Colonic mucosa (tissue), 4 donors: ENCODE data around the gene FAM168A. TPM values are rescaled to one million over a fixed set of nuclear protein-coding genes. Genes with fewer than 3 reads are reported as not detected.

Experiments used
- DNase-seq: peaks from one replicate; pipeline ENCODE4 v3.0.0-alpha.2; 2020
- H3K27ac ChIP-seq: fragments of 200-600 bp; one replicate; pipeline ENCODE4 v1.8.0; 2021
- H3K27me3 ChIP-seq: fragments of 200-600 bp; one replicate; pipeline ENCODE4 v1.8.0; 2021
- H3K36me3 ChIP-seq: fragments of 200-600 bp; one replicate; pipeline ENCODE4 v1.8.0; 2021
- H3K4me1 ChIP-seq: fragments of 200-600 bp; one replicate; pipeline ENCODE4 v1.8.0; 2021; ENCODE audit warnings: mild to moderate bottlenecking
- H3K4me3 ChIP-seq: fragments of 200-600 bp; one replicate; pipeline ENCODE4 v1.8.0; 2021
- H3K9ac ChIP-seq, 2 donors: one replicate each; pipeline ENCODE4 v1.7.0; 2013; ENCODE audit warnings: control low read depth in 2 of 2, low read depth in 2 of 2, low read length in 2 of 2
- H3K9me3 ChIP-seq: fragments of 200-600 bp; one replicate; pipeline ENCODE4 v1.8.0; 2021
- intact Hi-C: fragments of 100-400 bp; cut with DNase I; formaldehyde crosslinking; loops from one replicate; pipeline ENCODE4 v1.14.1; 2022
- total RNA-seq, 2 donors: library from RNA; stranded (reverse); fragmentation: NEBNext Ultra II Directional in 1 of 2; extraction: Animal tissue kit (Norgen Biotek cat#: 25700) in 1 of 2; gene quantifications; one replicate each; pipeline ENCODE4 v1.2.1, GENCODE V29; 2021
- TF ChIP-seq, protein P1 (sequence below): fragments of 200-600 bp; IDR thresholded peaks from one replicate; pipeline ENCODE4 v1.8.0; 2022; ENCODE audit warnings: antibody characterized with exemption, mild to moderate bottlenecking
- donor health status: healthy.
- donor health status: DM: no; HTN: no; CAD: no.
- donor health status: DM: no; HTN: no; CAD: no.

Gene FAM168A
- total RNA-seq, 2 donors from 2014 or later: 16.9 to 21.6 TPM

DNA sequence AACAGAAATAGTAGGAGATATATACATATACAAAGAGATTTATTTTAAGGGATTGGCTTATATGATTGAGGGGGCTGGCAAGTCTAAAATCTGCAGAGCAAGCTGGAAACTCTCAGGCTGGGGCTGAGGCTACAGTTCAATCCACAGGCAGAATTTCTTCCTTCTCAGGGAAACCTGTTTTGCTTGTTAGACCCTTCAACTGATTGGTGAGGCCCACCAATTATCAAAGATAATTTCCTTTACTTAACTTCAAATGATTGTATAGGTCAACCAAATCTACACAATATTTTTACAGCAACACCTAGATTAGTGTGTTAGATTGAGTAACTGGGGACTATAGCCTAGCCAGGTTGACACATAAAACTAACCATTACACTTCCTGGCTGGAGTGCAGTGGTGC lies 43.8 kb upstream of the FAM168A start:
- DNase-seq: no peak
- H3K27me3 ChIP-seq: no peaks in the 10 kb centered on the region
- H3K27ac ChIP-seq: no peak overlapping the region
- TF ChIP-seq, protein P1, sequence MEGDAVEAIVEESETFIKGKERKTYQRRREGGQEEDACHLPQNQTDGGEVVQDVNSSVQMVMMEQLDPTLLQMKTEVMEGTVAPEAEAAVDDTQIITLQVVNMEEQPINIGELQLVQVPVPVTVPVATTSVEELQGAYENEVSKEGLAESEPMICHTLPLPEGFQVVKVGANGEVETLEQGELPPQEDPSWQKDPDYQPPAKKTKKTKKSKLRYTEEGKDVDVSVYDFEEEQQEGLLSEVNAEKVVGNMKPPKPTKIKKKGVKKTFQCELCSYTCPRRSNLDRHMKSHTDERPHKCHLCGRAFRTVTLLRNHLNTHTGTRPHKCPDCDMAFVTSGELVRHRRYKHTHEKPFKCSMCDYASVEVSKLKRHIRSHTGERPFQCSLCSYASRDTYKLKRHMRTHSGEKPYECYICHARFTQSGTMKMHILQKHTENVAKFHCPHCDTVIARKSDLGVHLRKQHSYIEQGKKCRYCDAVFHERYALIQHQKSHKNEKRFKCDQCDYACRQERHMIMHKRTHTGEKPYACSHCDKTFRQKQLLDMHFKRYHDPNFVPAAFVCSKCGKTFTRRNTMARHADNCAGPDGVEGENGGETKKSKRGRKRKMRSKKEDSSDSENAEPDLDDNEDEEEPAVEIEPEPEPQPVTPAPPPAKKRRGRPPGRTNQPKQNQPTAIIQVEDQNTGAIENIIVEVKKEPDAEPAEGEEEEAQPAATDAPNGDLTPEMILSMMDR: no peak
- H3K9me3 ChIP-seq: no peaks in the 10 kb centered on the region
- intact Hi-C loops: no loop called here
- no peaks in the 10 kb centered on the region for H3K36me3 ChIP-seq
- H3K9ac ChIP-seq: no peak overlapping the region
- H3K4me1 ChIP-seq: no peaks in the 10 kb centered on the region
- no peak overlapping the region for H3K4me3 ChIP-seq

DNA sequence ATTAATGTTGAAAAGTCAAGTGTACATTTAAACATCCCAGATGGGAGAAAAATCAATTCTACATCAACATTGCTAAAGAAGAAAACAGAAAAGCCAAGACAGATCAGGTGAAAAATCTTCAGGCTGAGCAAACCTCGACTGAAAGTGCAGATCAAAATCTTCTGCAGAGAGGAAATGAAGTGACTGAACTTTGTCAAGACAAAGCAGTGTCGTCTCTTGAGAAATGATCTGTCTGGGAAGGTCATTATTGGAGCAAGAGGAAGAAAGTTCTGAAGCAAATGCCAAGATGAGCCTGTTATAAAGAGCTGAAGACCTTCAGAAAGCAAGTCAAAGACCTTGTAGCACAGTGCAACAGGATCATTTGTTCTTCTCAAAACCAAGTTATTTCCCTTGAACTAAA lies 42.7 kb upstream of the FAM168A start:
- TF ChIP-seq, protein P1: no peak
- intact Hi-C loops: no loop called here
- Histone ChIP-seq H3K36me3 (no peaks in the 10 kb centered on the region), H3K27me3 (no peaks in the 10 kb centered on the region), H3K27ac (no peak overlapping the region), H3K4me3 (no peak overlapping the region), H3K4me1 (no peaks in the 10 kb centered on the region), H3K9ac (no peak overlapping the region), H3K9me3 (no peaks in the 10 kb centered on the region)
- DNase-seq: no peak

DNA sequence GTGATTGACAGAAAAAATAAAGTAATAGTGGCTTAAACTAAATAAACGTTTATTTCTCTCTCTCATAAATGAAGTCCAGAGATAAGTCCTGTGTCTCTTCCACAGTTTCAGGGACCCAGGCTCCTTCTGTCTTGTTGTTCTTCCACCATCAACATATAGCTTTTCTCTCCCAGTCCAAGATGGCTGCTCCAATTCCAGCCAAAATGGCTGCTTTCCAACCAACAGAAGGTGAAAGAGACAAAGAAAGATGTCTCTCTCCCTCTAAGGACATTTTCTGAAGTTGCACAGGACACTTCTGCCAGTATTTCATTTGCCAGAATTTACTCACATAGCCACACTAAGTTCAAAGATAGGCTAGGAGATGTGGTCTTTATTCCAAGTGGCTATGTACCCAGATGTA lies 39.1 kb upstream of the FAM168A start:
- TF ChIP-seq, protein P1: no peak
- no peak overlapping the region for H3K27ac ChIP-seq
- H3K36me3 ChIP-seq: no peaks in the 10 kb centered on the region
- no peak overlapping the region for H3K9ac ChIP-seq
- no peaks in the 10 kb centered on the region for H3K27me3 ChIP-seq
- no peak overlapping the region for H3K4me3 ChIP-seq
- intact Hi-C loops: no loop called here
- H3K4me1 ChIP-seq: no peaks in the 10 kb centered on the region
- no peaks in the 10 kb centered on the region for H3K9me3 ChIP-seq
- no peak for DNase-seq

DNA sequence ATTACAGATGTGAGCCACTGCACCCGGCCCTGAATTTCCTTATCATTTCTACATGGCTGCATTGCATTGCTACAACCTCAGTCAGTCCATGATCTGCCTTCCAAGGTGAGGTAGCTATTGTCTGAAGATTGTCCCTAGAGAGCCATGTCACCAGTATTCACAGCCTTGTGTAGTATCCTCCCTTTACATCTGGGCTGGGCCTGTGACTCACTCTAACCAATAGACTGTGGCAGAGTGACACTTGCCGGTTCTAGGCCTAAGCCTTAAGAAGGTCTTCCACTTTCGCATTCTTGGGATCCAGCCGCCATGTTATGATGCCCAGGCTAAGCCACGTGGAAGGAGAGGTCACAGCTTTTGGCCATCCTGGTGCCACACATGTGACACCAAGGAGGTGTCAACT lies 38.3 kb upstream of the FAM168A start:
- Histone ChIP-seq H3K36me3 (no peaks in the 10 kb centered on the region), H3K4me3 (no peak overlapping the region), H3K9ac (no peak overlapping the region), H3K27ac (no peak overlapping the region), H3K27me3 (no peaks in the 10 kb centered on the region), H3K4me1 (no peaks in the 10 kb centered on the region), H3K9me3 (no peaks in the 10 kb centered on the region)
- no peak for DNase-seq
- TF ChIP-seq, protein P1: no peak
- intact Hi-C loops: no loop called here

DNA sequence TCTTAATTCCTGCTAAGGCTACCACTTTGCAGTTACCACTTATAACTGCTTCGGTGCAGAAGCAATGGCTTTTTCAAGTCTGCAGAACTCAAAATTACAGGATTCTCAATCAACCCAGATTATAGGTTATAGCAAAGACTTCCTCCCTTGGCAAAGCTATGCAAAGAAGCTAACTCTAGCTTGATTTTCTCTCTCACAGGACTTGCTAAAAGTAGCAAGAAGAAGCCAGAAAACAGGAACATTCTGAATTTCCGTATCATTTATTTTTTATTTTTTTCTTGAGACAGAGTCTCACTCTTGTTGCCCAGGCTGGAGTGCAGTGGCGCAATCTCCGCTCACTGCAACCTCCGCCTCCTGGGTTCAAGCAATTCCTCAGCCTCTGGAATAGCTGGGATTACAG lies 37.8 kb upstream of the FAM168A start:
- DNase-seq: no peak
- H3K9ac ChIP-seq: no peak overlapping the region
- H3K27me3 ChIP-seq: no peaks in the 10 kb centered on the region
- H3K4me3 ChIP-seq: no peak overlapping the region
- no peaks in the 10 kb centered on the region for H3K36me3 ChIP-seq
- intact Hi-C loops: no loop called here
- no peaks in the 10 kb centered on the region for H3K4me1 ChIP-seq
- TF ChIP-seq, protein P1: no peak
- H3K27ac ChIP-seq: no peak overlapping the region
- H3K9me3 ChIP-seq: no peaks in the 10 kb centered on the region

DNA sequence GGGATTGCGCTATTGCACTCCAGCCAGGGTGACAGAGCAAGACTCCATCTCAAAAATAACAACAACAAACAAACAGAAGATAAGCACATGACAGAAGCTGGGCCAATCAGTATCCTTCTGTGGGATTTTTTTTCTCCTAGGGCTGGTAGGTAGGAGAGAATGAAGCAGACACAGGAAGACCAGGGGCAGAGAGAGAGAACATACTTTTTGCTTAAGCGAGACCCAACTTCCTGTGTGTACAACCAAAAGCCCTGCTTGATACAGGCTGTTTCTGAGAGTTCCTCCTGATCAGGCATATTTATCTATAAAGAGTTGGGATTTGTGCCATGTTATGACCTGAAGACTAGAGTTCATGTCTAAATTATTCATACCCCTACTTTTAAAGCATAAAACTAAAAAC lies 36.1 kb upstream of the FAM168A start:
- H3K4me1 ChIP-seq: no peaks in the 10 kb centered on the region
- intact Hi-C loops: no loop called here
- DNase-seq: no peak
- H3K9me3 ChIP-seq: no peaks in the 10 kb centered on the region
- no peaks in the 10 kb centered on the region for H3K36me3 ChIP-seq
- H3K9ac ChIP-seq: no peak overlapping the region
- H3K27me3 ChIP-seq: no peaks in the 10 kb centered on the region
- H3K4me3 ChIP-seq: no peak overlapping the region
- H3K27ac ChIP-seq: no peak overlapping the region
- TF ChIP-seq, protein P1: no peak
